ENCODE measurements around the gene KRT77. TPM values are rescaled to one million over a fixed set of nuclear protein-coding genes. Genes with fewer than 3 reads are reported as not detected.

Gene KRT77
- total RNA-seq, 2 experiments from 2014 or later, result not detected

GRCh38 chr12:52646613-52647012 lies 56.7 kb downstream of the KRT77 start:
- H3K4me3 Mint-ChIP-seq, result no peak overlapping the region
- POLR2A ChIA-PET, result interaction anchor here (1.2 kb wide), 1 partner anchor 18 kb away, joined by 4 read pairs; no protein-coding TSS in a partner anchor
- H3K27me3 Mint-ChIP-seq, result no peaks in the 10 kb centered on the region

GRCh38 chr12:52645982-52646381 lies 57.3 kb downstream of the KRT77 start:
- POLR2A ChIA-PET, result no interaction called here
- Mint-ChIP-seq H3K9me3 (peaks cover 2% of the 10 kb centered on the region), H3K36me3 (peaks cover 5% of the 10 kb centered on the region), H3K27ac (peak overlapping the region; percentile 94), H3K4me1 (peaks cover 50% of the 10 kb centered on the region), H3K4me3 (peak overlapping the region; percentile 60), H3K27me3 (no peaks in the 10 kb centered on the region)
- DNase-seq (no peak), ATAC-seq (ENCODE audit: low read depth) (no peak)

More at GRCh38 chr12:52646613-52647012, 56.7 kb downstream of the KRT77 start:
- ATAC-seq (ENCODE audit: low read depth) (no peak), DNase-seq (no peak)
- Mint-ChIP-seq H3K4me1 (peaks cover 48% of the 10 kb centered on the region), H3K9me3 (peaks cover 2% of the 10 kb centered on the region), H3K36me3 (peaks cover 5% of the 10 kb centered on the region), H3K27ac (peak overlapping the region; percentile 94)

- Mint-ChIP-seq H3K4me1 (peaks cover 50% of the 10 kb centered on the region), H3K36me3 (peaks cover 5% of the 10 kb centered on the region), H3K4me3 (peak overlapping the region; percentile 60), H3K9me3 (peaks cover 2% of the 10 kb centered on the region), H3K27me3 (no peaks in the 10 kb centered on the region), H3K27ac (peak overlapping the region; percentile 94)
- POLR2A ChIA-PET, result interaction anchor here (1.4 to 1.6 kb wide), 2 partner anchors 10 to 12 kb away, joined by 5 to 10 read pairs; no protein-coding TSS in a partner anchor
- DNase-seq, result peak; percentile 56
- peak; percentile 97 for ATAC-seq (ENCODE audit: low read depth)
These were observed 58.1 kb downstream of the KRT77 start for GRCh38 chr12:52645120-52645761.

GRCh38 chr12:52644078-52644415 lies 59.3 kb downstream of the KRT77 start:
- POLR2A ChIA-PET, result interaction anchor here (1.6 kb wide), 1 partner anchor 11 kb away, joined by 5 read pairs; no protein-coding TSS in a partner anchor
- Mint-ChIP-seq H3K27ac (peak overlapping the region; percentile 94), H3K4me1 (peaks cover 45% of the 10 kb centered on the region), H3K4me3 (no peak overlapping the region), H3K9me3 (peaks cover 2% of the 10 kb centered on the region), H3K36me3 (peaks cover 5% of the 10 kb centered on the region), H3K27me3 (no peaks in the 10 kb centered on the region)
- ATAC-seq (ENCODE audit: low read depth) (no peak), DNase-seq (no peak)

GRCh38 chr12:52643233-52644077 lies 59.9 kb downstream of the KRT77 start:
- no peak for DNase-seq
- POLR2A ChIA-PET, result interaction anchor here (1.2 kb wide), 1 partner anchor 10 kb away, joined by 5 read pairs; no protein-coding TSS in a partner anchor
- H3K27me3 Mint-ChIP-seq, result no peaks in the 10 kb centered on the region
- no peak for ATAC-seq (ENCODE audit: low read depth)
- peaks cover 40% of the 10 kb centered on the region for H3K4me1 Mint-ChIP-seq
- H3K36me3 Mint-ChIP-seq, result peaks cover 5% of the 10 kb centered on the region
- H3K4me3 Mint-ChIP-seq, result no peak overlapping the region
- peaks cover 2% of the 10 kb centered on the region for H3K9me3 Mint-ChIP-seq
- peak overlapping the region; percentile 6 for H3K27ac Mint-ChIP-seq

GRCh38 chr12:52641468-52641867 lies 61.9 kb downstream of the KRT77 start:
- Mint-ChIP-seq H3K4me3 (no peak overlapping the region), H3K36me3 (peaks cover 5% of the 10 kb centered on the region), H3K27ac (no peak overlapping the region), H3K9me3 (peaks cover 2% of the 10 kb centered on the region), H3K27me3 (no peaks in the 10 kb centered on the region), H3K4me1 (peaks cover 33% of the 10 kb centered on the region)
- ATAC-seq (ENCODE audit: low read depth) (no peak), DNase-seq (no peak)
- POLR2A ChIA-PET, result interaction anchor here (1.0 kb wide), 1 partner anchor 8 kb away, joined by 3 read pairs; no protein-coding TSS in a partner anchor

Other genes with a start within 250 kb of the KRT77 start
- gene KRT6C, start 229.7 kb downstream of the KRT77 start, total RNA-seq, result not detected
- not detected for gene KRT6A, start 210.3 kb downstream of the KRT77 start, total RNA-seq
- gene KRT5, start 183.1 kb downstream of the KRT77 start, total RNA-seq, result not detected
- gene KRT71, start 150.4 kb downstream of the KRT77 start, total RNA-seq, result not detected
- gene KRT74, start 129.7 kb downstream of the KRT77 start, total RNA-seq, result not detected
- gene KRT72, start 102.1 kb downstream of the KRT77 start, total RNA-seq, result under 1 TPM; 0.65 to 0.67 TPM
- under 1 TPM; 0.42 to 0.60 TPM for gene KRT73, start 85.0 kb downstream of the KRT77 start, total RNA-seq
- not detected for gene KRT2, start 51.3 kb downstream of the KRT77 start, total RNA-seq
- gene KRT1, start 23.1 kb downstream of the KRT77 start, total RNA-seq, result not detected
- gene KRT76, start 73.8 kb upstream of the KRT77 start, total RNA-seq, result not detected
- gene KRT3, start 92.6 kb upstream of the KRT77 start, total RNA-seq, result not detected
- gene KRT4, start 110.6 kb upstream of the KRT77 start, total RNA-seq, result not detected
- gene KRT79, start 130.8 kb upstream of the KRT77 start, total RNA-seq, result not detected
- not detected for gene KRT78, start 145.5 kb upstream of the KRT77 start, total RNA-seq
- gene KRT8, start 201.6 kb upstream of the KRT77 start, total RNA-seq, result under 1 TPM in 1 of 2 experiments, not detected in 1; 0.20 TPM
- 1 to 10 TPM; 2.4 to 2.8 TPM for gene KRT18, start 245.6 kb upstream of the KRT77 start, total RNA-seq